Activated CD4-positive, CD25-positive, alpha-beta regulatory T cell treated with anti-CD3 and anti-CD28 coated beads, Interleukin-2, amount 50 U/mL, for 24 hours (primary cell): ENCODE measurements around the gene SURF4.
A peak's percentile ranks its signal among the peaks of the same experiment; 100 is the strongest.

ENCODE experiments used
- ATAC-seq, 2 donors: fragments of 150-1000 bp; cut with Tn5 transposase; one replicate each; pipeline ENCODE4 v1.10.0; 2021; ENCODE audit warnings: mild to moderate bottlenecking in 1 of 2, moderate library complexity in 1 of 2

SURF4 gene

DNA sequence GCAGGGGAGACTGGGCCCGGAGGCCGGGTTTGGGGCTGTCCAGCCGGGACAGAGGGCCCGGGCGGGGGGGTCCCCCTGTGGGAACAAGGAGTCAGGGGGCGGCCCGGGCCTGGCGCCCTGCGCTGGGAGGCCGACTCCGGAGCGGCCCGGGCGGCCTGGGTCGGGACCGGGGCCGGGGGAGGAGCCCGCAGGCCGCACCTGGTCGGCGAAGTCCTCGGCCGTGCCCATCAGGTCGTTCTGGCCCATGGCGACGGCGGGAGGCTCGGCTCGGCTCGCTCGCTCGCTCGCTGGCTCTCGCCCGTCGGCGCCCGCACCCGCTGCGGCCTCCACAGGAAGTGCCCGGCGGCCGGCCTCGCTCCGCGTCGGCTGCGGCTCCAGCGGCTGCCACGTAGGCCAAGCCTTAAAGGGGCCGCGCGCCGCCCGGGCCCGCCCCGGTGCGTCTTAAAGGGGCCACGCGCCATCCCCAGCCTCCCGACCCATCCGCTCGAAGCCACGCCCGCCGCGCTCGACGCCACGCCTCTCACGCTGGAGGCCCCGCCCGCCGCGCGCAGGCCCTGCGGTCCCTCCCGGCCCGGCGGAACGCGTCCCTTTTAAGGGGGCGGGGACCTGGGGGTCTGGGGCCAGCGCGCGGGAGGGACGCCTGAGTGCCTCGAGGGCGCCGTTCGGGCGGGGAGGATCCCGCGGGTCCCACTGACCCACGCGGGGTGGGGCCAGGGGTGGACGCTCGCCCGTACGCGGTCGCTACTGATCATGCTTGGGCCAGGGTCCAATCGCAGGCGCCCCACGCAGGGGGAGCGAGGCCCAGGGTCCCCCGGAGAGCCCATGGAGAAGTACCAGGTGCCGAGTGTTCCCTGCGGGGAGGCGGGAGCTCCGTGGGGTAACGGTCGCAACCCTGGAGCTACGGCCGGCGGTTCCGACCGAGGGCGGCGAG is at the start of gene SURF4, which contains the start of gene STKLD1:
TSS of gene SURF4 (minus strand) at position 337 of the 931 bp plus-strand sequence. CDS start at position 246, 91 bp downstream.
TSS of gene STKLD1 (plus strand) at position 643 of the 931 bp plus-strand sequence. CDS start at position 751, 108 bp downstream.
- ATAC-seq = peak; percentile 75 to 80

DNA sequence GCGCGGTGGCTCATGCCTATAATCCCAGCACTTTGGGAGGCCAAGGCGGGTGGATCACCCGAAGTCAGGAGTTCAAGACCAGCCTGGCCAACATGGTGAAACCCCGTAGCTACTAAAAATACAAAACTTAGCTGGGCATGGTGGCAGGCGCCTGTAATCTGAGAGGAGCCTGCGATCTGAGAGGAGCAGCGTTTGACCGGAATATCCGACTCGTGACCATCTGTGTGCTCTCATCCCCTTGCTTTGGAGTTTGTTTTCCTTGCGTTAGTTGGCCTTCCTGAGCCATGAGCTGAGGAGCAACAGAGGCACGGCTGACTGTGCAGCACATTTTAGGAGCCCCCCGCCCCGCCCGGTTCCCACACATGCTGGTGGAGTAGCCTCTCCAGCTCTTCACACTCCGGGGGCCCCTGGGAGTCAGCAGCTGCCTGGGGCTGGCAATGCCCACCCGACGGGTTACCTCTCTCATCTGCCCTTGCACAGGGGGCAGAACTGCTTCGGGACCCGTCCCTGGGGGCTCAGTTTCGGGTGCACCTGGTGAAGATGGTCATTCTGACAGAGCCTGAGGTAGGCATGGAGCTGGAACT is 49.3 kb upstream of the SURF4 start:
- ATAC-seq = no peak

DNA sequence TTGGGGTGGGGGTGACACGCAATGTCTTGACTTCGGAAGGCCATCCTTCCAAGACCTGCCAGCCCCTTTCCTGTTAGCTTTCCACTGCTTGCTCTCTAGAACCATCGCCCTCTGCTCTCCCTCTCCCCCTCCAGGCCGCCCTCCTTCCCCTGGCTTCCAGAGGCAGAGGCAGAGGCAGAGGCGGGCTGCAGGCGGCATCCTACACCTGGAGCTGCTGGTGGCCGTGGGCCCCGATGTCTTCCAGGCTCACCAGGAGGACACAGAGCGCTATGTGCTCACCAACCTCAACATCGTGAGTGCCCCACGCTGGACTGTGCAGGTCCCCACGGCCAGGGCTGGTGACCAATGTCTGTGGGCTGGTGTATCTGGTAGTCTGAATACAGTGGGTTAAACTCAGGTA is 48.3 kb upstream of the SURF4 start:
- no peak for ATAC-seq

DNA sequence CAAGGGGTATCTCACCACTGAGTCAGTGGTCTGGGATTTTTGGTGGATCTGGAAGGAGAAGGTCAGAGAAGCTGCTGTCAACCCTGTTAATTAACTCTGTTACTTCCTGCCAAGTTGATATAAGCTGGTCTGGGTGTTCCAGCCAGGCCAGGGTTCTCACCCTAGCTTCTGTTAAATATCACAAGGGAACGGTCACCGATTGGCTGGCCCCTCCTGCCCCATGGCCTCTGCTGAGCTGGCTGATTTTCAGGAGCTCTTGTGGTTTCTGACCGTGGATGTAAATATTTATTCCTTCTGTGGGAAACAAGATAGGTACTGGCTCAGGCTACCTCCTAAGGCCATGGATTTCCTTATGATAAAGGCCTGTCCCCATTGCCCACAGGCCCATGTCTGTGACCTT is 47.4 kb upstream of the SURF4 start:
- ATAC-seq = no peak

DNA sequence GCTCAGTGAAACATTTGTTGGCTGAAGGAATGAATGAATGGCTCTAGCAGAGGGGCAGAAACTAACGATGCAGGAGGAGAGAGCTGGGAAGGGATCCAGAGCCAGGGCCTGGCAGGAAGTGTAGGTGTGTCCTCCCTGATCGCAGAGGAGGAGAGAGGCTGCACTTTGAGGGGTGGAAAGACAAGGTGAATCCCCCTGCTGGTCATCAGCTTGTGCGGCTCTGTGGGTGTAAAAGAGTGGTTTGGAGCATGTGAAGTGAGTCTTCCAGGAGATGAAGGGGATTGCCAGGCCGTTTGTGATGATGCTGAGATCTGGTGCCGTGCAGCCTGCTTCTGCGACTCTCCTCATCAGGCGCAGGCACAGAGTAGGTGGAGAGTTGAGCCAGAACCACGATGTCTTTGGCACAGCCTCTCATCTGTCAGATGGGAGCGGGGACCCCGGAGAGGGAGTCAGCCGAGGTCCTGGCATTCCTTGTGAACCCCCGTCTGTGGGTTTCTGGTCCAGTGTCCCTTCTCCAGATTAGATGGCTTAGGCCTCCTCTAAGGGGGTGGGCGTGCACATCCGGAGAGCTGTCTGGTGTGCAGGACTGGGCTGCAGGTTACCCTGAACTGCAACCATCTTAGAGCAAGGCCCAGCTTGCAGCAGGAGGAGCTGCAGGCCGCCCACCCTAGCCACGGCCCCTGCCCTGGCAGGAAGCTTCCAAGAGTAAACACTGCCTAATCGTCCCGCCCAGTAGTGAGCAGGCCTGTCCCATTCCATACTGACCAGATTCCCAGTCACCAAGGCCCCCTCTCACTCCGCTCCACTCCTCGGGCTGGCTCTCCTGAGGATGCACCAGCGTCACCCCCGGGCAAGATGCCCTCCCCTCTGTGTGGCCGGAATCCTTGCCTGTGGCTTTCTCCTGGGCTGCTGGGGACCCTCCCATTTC is 46.0 kb upstream of the SURF4 start, which contains the start of gene ADAMTS13:
TSS of gene ADAMTS13 (plus strand) at position 753 of the 928 bp plus-strand sequence. CDS start at position 830, 77 bp downstream.
- ATAC-seq = peak; percentile 18 to 37

DNA sequence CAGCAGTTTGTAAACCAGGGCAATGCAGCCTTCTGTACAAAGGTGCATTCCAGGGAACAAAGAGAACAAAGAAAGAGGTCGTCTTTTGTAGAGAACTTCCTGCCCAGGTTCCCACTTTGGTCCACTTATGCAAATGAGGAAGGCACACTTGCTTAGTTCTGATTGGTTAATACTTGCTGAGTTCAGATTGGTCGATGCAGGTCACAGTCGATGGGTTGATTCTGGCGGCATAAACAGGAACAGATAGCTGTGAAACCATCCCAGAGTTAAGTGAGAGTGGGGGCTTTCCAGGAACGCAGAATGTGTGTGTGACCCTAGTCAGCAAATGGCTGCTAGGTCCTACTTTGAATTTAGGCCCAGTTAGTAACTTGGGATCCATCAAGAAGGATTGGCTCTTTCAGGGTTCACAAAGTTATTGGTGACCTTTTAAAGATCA is 44.5 kb upstream of the SURF4 start:
- no peak for ATAC-seq

DNA sequence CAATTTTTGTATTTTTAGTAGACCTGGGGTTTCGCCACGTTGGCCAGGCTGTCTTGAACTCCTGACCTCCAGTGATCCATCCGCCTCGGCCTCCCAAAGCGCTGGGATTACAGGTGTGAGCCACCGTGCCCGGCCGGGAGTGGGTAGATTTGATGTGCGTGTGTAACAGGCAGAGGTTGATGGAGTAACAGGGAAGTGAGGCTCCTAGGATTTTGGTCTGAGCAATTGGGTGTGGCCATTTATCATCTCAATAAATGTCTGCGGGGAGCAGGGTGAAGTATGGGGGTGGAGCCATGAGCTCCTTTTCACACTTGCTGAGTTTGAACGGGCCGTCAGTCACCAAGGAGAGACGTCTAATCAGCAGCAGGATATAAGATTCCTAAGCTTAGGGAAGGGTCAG is 43.1 kb upstream of the SURF4 start:
- ATAC-seq = no peak

DNA sequence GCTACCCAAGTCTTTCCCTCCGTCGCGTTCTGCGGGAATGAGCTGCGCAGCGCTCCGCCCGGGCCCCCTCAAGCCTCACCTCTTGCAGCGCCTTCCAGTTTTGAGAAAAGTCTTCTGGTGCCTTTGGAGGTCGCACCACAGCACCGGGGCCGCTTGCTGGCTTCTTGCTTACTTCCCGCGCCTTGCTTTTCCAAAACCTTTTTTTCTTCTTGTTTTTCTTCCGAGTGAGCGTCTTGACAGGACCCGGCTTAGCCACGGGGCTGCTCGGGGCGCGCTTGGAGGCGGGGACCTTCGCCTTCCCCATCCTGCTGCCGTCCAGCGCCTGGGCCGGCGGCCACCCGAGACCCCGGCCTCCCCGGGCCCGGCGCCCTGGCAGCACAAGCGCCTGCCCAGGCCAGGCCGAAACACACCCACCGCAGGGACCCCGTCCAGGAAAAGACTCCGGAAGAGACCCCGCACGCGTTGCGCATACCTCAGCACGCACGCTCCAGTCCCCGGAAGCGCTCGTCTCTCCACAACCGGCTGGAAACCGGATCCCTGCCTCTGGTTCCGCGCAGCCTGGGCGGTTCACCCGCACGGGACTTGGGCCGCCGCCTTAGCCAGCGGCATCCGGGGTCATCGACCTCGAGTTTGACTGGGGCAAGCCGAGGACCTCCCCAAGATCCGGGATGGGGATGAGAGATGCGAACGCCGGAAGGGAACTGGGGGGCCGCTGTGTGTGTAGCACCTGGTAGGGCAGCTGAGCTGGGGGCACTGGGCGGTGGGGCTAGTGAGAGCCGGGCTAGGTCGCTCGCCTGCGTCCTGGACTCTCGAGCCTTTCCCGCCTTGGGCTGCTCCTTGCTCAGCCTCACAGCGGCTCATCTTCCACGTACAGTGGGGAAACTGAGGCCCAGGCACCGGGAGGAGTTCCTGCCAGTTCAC is 41.9 kb upstream of the SURF4 start, which contains the start of gene REXO4:
TSS of gene REXO4 (minus strand) at position 470 of the 921 bp plus-strand sequence. CDS start at position 304, 166 bp downstream.
- peak; percentile 88 to 89 for ATAC-seq

DNA sequence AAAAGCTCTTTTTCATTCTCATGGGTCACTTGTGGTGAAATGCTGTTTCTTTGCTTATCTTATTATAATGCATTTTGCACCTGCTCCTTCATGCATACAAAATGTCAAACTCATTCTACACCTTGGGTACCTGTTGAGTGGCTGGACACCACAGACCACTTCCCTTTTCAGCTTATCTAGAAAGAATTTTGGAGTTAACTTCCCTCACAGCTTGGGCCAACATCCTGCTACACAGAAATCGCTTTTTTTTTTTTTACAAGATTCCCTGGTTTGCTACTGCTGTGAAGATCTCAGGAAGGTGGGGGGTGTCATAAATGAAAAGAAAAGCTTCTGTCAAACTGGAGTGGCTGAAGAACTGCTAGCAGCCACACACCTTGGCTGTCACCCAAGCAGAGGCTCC is 39.3 kb upstream of the SURF4 start:
- no peak for ATAC-seq

DNA sequence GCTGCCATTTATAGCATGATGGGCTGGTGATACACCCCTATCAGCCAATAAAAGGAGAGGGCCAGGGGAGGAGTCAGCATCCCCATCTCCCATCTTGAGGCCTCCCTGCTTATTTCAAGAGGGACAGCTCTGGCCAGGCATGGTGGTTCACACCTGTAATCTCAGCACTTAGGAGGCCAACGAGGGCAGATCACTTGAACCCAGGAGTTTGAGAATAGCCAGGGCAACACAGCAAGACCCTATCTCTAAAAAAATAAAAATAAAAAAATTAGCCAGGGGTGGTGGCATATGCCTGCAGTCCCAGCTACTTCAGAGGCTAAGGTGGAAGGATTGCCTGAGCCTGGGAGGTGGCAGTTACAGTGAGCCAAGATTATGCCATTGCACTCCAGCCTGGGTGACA is 32.2 kb upstream of the SURF4 start:
- ATAC-seq = no peak

DNA sequence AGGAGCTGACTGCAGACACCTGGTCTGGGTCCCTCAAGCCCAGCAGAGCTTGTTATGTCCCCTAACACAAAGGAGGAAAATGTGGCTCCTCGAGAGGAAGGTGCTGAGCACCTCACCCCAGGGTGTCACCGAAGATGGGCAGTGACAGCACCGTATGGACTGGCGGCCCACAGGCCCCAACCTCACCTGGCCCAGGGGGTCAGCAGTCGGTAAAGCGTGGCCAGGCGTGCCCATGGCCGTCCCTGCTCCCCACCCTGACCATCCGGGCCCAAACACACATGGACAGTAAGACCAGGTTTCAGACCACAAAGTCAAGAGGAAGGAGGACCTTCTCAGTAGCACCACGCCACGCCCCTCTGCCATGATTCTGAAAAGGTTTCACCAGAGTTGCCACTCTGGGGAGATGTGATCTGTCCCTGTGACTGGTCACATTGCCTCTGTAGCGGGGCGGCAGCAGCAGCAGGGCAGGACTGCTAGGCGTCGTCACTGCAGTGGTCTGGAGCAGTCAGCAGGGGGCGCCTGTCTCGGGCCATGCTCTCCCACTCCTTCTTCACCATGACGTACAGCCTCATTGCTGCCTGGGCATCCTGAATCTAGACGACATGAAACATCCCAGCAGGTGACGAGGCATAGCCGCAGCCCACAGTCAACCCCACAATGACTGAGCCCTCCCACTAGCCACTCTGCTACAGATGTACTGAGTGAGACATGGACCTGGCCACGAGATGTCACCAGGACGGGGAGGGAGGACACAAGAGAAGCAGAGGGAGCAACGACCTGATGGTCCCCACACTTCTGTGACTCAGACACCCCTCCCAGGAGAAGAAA is 30.8 kb upstream of the SURF4 start:
- ATAC-seq = peak; percentile 94 to 96

DNA sequence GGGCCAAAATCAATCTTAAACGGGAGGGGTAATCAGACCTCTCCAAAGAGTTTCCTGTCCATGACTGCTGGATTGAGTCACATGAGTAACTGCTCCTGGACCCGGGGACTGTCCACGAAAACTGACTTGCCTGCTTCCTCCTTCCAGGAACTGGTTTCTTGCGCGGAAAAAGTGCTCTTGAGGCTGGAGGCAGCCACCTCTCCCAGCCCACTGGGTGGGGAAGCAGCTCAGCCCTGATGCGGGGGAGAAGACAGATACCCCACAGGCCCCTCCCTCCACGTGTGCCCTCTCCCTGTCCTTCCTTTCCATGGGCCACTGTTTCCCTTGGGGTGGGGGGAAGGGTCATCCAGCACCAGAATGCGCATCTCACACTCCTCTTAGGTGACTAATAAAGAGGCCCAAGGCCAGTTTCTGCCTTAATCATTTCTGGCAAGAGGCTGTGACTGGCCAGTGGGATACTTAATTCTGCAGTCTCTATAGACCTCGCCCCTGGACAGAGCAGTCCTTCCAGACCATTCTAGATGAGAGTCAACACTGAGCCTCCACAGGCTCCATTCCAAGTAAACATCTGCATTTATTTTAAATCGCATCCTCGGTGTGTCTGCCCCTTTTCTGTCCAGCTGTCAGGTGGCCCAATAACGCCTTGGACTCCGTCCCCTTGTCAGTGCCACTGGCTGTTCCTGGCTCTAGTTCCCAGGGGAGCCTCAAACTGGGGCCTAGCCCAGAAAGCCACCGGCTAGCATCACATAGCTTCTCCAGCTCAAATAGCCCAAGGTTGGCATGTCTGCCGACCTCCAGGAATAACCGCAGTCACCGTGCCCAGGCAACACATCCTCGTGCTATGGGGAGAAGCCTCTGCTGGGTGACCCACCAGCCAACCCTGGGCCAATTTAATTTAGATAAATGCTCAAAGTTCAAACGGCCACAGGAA is 29.9 kb upstream of the SURF4 start:
- no peak for ATAC-seq

DNA sequence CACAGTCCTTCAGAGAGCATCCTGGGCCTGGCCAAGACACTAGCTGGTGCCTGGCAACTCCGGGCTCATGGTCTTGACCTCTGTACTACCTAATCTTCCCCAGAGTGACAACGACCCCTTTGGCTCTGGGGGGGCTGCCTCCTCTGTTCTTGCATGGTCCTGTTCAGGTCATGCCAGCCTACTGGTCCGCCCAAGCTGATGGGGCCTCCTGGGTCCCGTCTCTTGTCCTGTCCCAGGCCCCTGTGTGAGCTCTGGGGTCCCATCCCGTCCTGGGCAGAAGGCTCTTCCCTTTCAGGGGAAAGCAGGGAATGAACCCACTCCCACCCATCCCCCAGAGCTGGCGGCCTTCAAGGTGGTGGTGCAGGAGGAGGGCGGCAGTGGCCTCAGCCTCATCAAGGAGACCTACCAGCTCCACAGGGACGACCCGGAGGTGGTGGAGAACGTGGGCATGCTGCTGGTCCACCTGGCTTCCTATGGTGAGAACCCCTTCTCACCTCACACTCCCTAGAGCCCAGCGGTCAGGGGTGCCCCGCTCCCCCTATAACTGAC is 28.7 kb upstream of the SURF4 start:
- no peak for ATAC-seq

DNA sequence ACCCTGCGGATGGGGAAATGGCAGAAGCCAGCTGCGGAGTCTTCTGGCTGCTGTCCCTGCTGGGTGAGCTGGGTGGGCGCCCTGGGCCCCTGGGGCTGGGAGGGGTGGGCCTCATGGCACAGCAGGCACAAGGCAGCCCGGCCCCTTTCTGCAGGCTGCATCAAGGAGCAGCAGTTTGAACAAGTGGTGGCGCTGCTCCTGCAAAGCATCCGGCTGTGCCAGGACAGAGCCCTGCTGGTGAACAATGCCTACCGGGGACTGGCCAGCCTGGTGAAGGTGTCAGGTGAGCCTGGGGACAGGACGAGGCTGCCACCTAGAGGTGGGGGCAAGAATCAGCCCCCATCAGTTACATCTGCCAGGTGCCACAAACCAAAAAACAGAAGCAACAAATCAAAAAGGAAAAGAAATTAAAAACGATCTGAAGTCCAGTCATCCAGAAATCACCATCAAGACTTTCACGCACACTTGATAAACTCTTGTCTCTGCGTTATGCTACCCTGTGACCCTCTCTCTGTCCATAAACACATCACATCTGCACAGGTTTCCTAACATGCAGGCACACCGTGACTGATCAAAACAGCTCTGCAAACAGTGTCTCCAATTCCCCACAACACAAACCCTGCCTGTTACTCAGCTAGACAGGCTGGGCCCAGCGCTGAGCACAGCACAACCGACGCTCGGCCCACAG is 28.1 kb upstream of the SURF4 start:
- peak; percentile 28 to 29 for ATAC-seq

DNA sequence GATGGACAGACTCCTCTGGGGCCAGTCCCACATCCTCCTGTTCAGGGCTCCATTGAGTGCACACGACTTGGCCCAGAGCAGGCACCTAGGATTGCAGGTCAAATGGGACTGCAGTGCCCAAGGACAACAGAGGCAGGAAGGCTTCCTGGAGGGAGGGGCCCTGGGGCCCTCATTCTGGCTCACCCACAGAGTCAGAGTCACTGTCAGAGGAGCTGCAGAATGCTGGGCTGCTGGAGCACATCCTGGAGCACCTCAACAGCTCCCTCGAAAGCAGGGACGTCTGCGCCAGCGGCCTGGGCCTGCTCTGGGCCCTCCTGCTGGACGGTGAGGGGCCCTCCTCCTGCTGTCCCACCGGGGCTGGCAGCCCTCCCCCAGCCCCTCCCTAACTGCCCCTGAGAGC is 26.8 kb upstream of the SURF4 start:
- no peak for ATAC-seq

DNA sequence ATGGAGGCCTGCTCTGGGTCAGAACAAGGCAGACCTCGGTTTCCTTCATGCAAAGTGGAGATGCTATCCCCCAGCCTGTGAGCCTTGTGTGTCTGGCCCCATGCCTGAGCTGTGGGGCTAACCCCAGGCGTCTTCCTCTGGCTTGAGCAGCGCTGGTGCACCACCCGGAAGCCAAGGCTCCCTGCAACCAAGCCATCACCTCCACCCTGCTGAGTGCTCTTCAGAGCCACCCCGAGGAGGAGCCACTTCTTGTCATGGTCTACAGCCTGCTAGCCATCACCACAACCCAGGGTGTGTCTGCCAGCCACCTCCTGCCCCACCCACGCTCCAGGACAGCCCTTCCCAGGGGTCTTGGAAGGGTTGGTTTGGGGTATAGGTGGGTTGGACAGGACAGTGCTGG is 25.7 kb upstream of the SURF4 start:
- no peak for ATAC-seq

DNA sequence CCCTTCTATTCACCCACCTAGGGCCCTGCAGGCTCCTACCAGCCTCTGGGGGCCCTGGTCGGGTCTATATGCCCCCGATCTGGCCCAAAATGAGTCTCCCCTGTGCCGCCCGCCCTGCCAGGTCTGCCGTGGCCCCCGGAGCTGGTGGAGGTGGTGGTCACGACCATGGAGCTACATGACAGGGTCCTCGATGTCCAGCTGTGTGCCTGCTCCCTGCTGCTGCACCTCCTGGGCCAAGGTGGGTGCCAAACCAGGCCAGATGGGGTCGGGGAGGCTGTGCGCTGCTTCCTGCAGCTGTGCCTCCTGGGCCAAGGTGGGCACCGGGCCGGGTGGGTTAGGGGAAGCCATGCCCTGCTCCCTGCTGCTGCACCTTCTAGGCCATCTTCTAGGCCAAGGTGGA is 24.4 kb upstream of the SURF4 start:
- ATAC-seq = no peak

DNA sequence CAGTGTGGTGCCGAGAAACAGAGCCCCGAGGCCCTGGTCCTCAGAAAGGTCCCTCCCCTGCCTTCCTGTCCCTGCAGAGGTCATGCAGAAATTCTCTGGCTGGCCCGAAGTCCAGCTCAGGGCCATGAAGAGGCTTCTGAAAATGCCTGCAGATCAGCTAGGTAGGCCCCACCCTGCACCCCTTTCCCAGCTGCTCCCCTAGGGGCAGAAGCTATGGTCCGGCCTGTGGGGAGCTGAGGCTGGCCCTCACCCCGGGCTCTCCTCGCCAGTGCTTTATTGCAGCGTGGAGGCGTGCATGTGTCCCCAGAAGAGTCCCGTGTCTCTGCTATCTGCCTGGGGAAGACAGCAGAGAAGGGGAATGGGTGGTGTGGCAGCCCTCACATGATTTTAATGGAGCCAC is 22.0 kb upstream of the SURF4 start:
- ATAC-seq = no peak
